Right renal pelvis (tissue), 4 donors: ENCODE results near the gene MACROD1. TPM values are rescaled to one million over a fixed set of nuclear protein-coding genes. Genes with fewer than 3 reads are reported as not detected.

ENCODE experiments used
- DNase-seq, 4 donors: peaks; one replicate each; pipeline ENCODE4 v3.0.0-alpha.2; 2013; ENCODE audit warnings: low read depth in 4 of 4, low spot score in 3 of 4, missing footprints in 1 of 4
- polyA plus RNA-seq, 4 donors: library from polyadenylated mRNA; unstranded; fragments of 120-200 nt; gene quantifications; one replicate each; pipeline ENCODE4 v1.2.1, GENCODE V29; 2013; ENCODE audit not compliant: insufficient read length in 4 of 4

The MACROD1 gene
- polyA plus RNA-seq, 4 donors = 13.6 to 18.9 (median 14.1) TPM

GRCh38 chr11:64153812-64154211 lies 12.1 kb downstream of the MACROD1 start:
- no peak for DNase-seq

GRCh38 chr11:64152841-64153691 lies 12.8 kb downstream of the MACROD1 start:
- DNase-seq = no peak

GRCh38 chr11:64151337-64151736 lies 14.6 kb downstream of the MACROD1 start:
- no peak for DNase-seq

- no peak for DNase-seq
Measured at GRCh38 chr11:64150481-64151239, 15.3 kb downstream of the MACROD1 start.

GRCh38 chr11:64150051-64150450 lies 15.9 kb downstream of the MACROD1 start:
- no peak for DNase-seq

- no peak for DNase-seq
Measured at GRCh38 chr11:64148917-64149617, 16.8 kb downstream of the MACROD1 start.

- DNase-seq = peak; percentile 74 to 82 (median 78)
Measured at GRCh38 chr11:64148226-64148916, 17.5 kb downstream of the MACROD1 start.

GRCh38 chr11:64146036-64146955 lies 19.6 kb downstream of the MACROD1 start:
- DNase-seq = no peak

- no peak for DNase-seq
Measured at GRCh38 chr11:64144587-64145472, 21.1 kb downstream of the MACROD1 start.

GRCh38 chr11:64141081-64141783 lies 24.7 kb downstream of the MACROD1 start:
- peak in 1 of 4 donors; percentile 65 for DNase-seq

- no peak for DNase-seq
Measured at GRCh38 chr11:64140082-64140481, 25.8 kb downstream of the MACROD1 start.

- DNase-seq = no peak
Measured at GRCh38 chr11:64139049-64139448, 26.9 kb downstream of the MACROD1 start.

- DNase-seq = no peak
Measured at GRCh38 chr11:64138398-64138797, 27.5 kb downstream of the MACROD1 start.

- no peak for DNase-seq
Measured at GRCh38 chr11:64136765-64137441, 29.0 kb downstream of the MACROD1 start.

- DNase-seq = no peak
Measured at GRCh38 chr11:64135711-64136110, 30.2 kb downstream of the MACROD1 start.

GRCh38 chr11:64134963-64135362 lies 30.9 kb downstream of the MACROD1 start:
- DNase-seq = no peak

- no peak for DNase-seq
Measured at GRCh38 chr11:64132982-64133705, 32.8 kb downstream of the MACROD1 start.
